AG09309 (cell line): ENCODE measurements around the gene SAFB2.
A peak's percentile ranks its signal among the peaks of the same experiment; 100 is the strongest.

Experiments
- DNase-seq: peaks from one replicate; pipeline ENCODE4 v3.0.0-alpha.2; 2010; ENCODE audit warnings: low read depth
- H3K4me3 ChIP-seq: 2 replicates; pipeline ENCODE4 v1.5.1; 2011; ENCODE audit warnings: mild to moderate bottlenecking, low read depth, low read length, moderate library complexity; ENCODE audit not compliant: control insufficient read depth
- TF ChIP-seq, protein P1 (sequence below): IDR thresholded peaks from 2 replicates; pipeline ENCODE4 v1.5.1; 2011; ENCODE audit warnings: mild to moderate bottlenecking, low read depth, low read length, inconsistent platforms; ENCODE audit not compliant: insufficient read depth, control insufficient read depth; ENCODE audit errors: missing control alignments

SAFB2 gene

DNA sequence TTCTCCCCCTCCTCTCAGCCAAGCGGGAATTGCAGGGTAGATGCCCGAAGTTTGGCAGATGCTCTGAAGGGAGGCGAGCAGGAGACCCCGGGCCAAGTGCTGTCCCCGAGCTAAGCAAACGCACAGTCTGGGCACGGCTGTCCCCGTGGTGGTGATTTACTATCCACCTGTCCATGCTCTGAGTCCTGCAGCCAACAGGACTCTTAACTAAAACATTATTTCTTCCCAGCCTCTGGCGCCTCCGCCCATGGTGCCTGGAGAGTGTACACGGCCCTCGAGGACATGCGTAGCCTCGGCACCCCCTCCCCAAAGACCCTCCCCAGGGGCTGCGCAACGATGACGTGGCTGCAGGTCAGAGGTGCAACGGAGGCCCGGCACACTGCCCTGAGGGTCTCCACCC is 62.4 kb downstream of the SAFB2 start:
- H3K4me3 ChIP-seq: no peak overlapping the region
- TF ChIP-seq, protein P1, sequence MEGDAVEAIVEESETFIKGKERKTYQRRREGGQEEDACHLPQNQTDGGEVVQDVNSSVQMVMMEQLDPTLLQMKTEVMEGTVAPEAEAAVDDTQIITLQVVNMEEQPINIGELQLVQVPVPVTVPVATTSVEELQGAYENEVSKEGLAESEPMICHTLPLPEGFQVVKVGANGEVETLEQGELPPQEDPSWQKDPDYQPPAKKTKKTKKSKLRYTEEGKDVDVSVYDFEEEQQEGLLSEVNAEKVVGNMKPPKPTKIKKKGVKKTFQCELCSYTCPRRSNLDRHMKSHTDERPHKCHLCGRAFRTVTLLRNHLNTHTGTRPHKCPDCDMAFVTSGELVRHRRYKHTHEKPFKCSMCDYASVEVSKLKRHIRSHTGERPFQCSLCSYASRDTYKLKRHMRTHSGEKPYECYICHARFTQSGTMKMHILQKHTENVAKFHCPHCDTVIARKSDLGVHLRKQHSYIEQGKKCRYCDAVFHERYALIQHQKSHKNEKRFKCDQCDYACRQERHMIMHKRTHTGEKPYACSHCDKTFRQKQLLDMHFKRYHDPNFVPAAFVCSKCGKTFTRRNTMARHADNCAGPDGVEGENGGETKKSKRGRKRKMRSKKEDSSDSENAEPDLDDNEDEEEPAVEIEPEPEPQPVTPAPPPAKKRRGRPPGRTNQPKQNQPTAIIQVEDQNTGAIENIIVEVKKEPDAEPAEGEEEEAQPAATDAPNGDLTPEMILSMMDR: no peak
- DNase-seq: no peak

DNA sequence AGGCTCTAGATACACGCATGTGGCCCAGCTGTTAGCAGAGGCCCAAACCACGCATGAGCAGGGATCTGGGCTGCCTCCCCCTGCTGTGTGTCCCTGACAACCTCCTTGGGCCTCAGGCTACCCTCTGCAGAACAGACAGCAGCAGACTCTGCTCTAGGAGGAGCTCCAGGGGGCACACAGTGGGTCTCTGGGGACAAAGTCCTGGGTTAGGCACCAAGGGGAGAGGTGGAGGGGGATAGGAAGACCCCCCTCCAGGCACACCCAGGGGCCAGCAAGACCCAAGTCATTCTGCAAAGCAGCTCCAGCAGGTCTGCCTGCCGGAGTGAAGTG is 62.8 kb downstream of the SAFB2 start:
- DNase-seq: no peak
- no peak overlapping the region for H3K4me3 ChIP-seq
- TF ChIP-seq, protein P1: no peak

DNA sequence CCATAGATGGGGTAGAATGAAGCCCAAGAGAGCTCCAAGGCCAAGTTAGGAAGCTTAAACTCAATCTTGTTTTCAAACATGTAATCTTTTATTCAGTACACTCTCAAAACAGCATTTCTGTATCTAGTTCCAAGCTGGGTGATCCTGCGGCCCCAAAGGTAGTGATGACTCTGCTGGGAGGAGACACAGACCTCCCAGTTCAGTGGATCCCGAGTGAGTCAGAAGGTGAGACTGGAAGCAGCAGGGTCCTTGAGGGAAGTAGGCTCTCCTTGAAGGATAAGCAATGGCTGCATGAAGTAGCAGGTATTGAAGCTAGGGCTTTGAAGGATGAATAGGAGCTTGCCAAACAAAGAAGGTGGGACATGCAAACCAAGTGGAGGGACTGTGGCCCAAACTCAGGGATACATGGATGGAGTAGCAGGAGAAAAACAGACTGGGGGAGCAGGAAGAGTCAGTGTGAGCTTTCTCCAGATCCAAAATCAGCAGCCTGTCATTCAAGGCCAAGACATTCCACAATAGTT is 64.4 kb downstream of the SAFB2 start:
- no peak overlapping the region for H3K4me3 ChIP-seq
- no peak for DNase-seq
- TF ChIP-seq, protein P1: no peak

DNA sequence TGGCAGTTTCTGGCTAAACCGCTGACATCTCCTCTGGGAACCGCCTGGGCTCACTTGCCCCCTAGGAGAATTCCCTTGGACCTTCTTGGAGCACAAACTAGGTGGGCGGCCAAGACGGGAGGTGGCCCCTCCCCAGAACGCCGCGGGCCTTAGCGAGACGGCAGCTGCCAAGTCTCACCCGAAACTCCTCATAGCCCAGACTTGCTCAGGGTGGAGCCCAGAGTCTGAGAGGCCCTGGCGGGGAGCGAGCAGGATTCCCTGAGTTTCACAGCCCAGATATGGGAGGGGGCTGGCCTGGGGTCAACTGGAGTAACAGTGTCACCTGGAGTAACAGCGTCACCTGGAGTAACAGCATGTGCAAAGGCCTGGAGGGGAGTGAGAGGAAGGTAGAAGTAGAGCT is 64.9 kb downstream of the SAFB2 start:
- TF ChIP-seq, protein P1: no peak
- no peak overlapping the region for H3K4me3 ChIP-seq

DNA sequence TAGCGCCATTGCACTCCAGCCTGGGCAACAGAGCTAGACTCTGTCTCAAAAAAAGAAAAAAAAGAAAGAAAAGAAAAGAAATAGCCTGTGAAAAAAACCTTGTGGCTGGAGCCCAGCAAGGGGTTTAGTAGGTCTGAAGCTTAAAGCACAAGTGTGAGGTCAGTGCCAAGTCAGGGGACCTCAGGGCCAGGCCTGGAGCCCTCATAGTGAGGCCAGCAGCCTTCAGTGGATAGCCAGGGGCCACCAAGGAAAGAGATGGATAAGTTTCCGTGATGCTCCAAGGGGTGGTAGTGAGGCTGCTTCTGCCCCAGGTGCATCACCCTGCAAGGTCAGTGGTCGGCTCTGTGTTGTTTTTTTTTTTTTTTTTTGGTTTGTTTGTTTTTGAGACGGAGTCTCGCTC is 67.7 kb downstream of the SAFB2 start:
- H3K4me3 ChIP-seq: no peak overlapping the region
- TF ChIP-seq, protein P1: no peak
- DNase-seq: no peak

More for the DNA sequence above, 64.9 kb downstream of the SAFB2 start:
- no peak for DNase-seq

DNA sequence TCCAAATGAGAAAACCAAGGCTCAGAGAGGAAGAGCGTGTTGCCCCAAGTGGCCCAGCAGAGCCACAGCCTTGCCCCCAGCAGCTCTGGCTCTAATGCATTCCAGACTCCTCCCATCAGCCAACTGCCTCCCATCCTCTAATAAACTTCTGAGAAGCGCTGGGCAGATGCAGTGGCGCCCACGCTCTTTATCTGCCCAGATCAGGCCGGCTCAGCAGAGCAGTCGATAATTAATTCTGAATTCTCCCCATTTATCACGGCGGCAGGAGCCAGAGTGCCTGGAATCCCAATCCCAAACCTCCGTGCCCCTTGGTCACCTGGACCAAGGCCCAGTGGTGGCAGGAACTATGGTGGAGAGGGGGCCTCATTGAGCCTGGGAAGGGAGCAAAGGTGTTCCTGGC is 68.7 kb downstream of the SAFB2 start:
- no peak for DNase-seq
- TF ChIP-seq, protein P1: no peak
- no peak overlapping the region for H3K4me3 ChIP-seq

DNA sequence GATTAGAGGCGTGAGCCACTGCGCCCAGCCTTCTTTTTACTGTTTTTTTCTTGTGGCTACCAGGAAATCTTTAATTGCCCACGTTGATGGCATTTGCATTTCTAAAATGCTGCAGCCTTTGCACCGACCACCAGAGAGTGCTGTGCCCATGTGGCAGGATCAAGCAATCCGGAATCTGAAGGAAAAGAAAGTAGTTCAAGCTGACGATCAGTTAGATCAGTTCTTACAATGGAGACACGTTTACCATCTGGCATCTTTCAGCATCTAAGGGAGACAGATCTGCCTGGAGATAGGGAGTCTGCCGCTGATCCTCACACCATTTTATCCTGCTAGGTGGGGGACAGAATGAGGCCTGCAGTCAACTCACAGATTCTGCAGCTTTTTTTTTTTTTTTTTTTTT is 74.7 kb downstream of the SAFB2 start:
- no peak overlapping the region for H3K4me3 ChIP-seq
- TF ChIP-seq, protein P1: peak; percentile 65
- no peak for DNase-seq
